Measurements from ENCODE around the gene DDHD1.
"Not testable (repeated sequence)": the region's sequence is repeated elsewhere in the genome, so short reads cannot be mapped to it uniquely, and the experiment has no call there.

Gene DDHD1

GRCh38 chr14:53151523-53152183 is 1.5 kb downstream of the DDHD1 start:
- peak; percentile 12 to 62 (median 32) for DNase-seq

GRCh38 chr14:53149668-53150316 is 3.3 kb downstream of the DDHD1 start:
- no peak for DNase-seq

GRCh38 chr14:53148671-53149070 is 4.5 kb downstream of the DDHD1 start:
- peak in 2 of 5 experiments; percentile 19 to 85 for DNase-seq

GRCh38 chr14:53147893-53148292 is 5.2 kb downstream of the DDHD1 start:
- DNase-seq = no peak

- DNase-seq = peak in 1 of 5 experiments; percentile 39
Observed at GRCh38 chr14:53147208-53147607, 5.9 kb downstream of the DDHD1 start.

GRCh38 chr14:53146739-53147138 is 6.4 kb downstream of the DDHD1 start:
- DNase-seq = no peak

- DNase-seq = peak in 1 of 5 experiments; percentile 90
Observed at GRCh38 chr14:53144244-53144643, 8.9 kb downstream of the DDHD1 start.

- no peak for DNase-seq
Observed at GRCh38 chr14:53140585-53140984, 12.5 kb downstream of the DDHD1 start.

- no peak for DNase-seq
Observed at GRCh38 chr14:53137568-53138203, 15.4 kb downstream of the DDHD1 start.

- not testable (repeated sequence) for DNase-seq
Observed at GRCh38 chr14:53130491-53130890, 22.6 kb downstream of the DDHD1 start.

- no peak for DNase-seq
Observed at GRCh38 chr14:53128303-53129028, 24.7 kb downstream of the DDHD1 start.

- no peak for DNase-seq
Observed at GRCh38 chr14:53127832-53128231, 25.3 kb downstream of the DDHD1 start.

GRCh38 chr14:53127151-53127550 is 26.0 kb downstream of the DDHD1 start:
- no peak for DNase-seq

- no peak for DNase-seq
Observed at GRCh38 chr14:53126731-53127130, 26.4 kb downstream of the DDHD1 start.

- no peak for DNase-seq
Observed at GRCh38 chr14:53124786-53125185, 28.3 kb downstream of the DDHD1 start.

GRCh38 chr14:53121419-53121818 is 31.7 kb downstream of the DDHD1 start:
- DNase-seq = not testable (repeated sequence)

GRCh38 chr14:53117479-53117878 is 35.6 kb downstream of the DDHD1 start:
- not testable (repeated sequence) for DNase-seq

- peak in 1 of 5 experiments; percentile 10 for DNase-seq
Observed at GRCh38 chr14:53113989-53114388, 39.1 kb downstream of the DDHD1 start.

- DNase-seq = peak in 1 of 5 experiments; percentile 55
Observed at GRCh38 chr14:53110096-53110495, 43.0 kb downstream of the DDHD1 start.

- peak in 4 of 5 experiments; percentile 27 to 96 (median 44) for DNase-seq
Observed at GRCh38 chr14:53109105-53110041, 43.8 kb downstream of the DDHD1 start.

- peak in 2 of 5 experiments; percentile 8 to 35 for DNase-seq
Observed at GRCh38 chr14:53108292-53109104, 44.6 kb downstream of the DDHD1 start.

Data from T-helper 2 cell (primary cell).